Measurements from ENCODE around the gene NCKAP5.
"Not testable (repeated sequence)": the region's sequence is repeated elsewhere in the genome, so short reads cannot be mapped to it uniquely, and the experiment has no call there.

NCKAP5 gene

DNA sequence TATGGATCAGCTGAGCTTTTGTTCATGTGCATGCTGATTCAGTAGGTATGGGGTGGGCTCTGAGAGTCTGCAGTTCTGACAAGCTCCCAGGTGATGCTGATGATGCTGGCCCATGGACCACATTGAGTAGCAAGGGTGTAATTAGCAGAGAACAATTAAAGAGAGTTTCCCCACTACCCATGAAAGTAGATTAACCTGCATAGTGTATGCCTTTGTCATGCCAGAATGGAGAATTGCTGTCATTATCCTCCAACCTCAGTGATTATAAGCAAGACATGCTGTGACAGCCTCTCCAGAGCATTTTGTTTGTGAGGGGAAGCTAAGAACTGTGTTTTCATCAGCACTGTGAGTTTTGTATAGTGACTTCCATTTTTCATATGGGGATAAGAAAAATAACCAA is 838.7 kb downstream of the NCKAP5 start:
- DNase-seq = no peak

DNA sequence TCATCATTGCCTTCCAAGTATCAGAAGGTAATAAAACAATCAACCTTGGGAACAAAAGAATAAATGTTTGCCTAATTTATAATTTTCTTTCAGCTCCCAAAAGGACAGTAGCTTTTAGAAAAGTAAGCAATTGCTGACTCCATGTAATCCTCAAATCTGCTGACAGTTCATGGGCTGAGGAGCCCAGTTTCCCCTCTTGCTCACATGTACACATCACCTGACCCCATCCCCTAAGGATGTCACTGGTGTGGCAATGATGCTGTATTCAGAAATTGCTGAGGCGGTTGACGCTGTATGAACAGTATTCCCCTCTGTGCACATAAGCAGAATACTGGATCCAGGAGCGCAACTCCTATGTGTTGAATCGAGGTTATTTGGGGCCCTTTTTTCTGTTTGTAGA is 842.1 kb downstream of the NCKAP5 start:
- DNase-seq = no peak

DNA sequence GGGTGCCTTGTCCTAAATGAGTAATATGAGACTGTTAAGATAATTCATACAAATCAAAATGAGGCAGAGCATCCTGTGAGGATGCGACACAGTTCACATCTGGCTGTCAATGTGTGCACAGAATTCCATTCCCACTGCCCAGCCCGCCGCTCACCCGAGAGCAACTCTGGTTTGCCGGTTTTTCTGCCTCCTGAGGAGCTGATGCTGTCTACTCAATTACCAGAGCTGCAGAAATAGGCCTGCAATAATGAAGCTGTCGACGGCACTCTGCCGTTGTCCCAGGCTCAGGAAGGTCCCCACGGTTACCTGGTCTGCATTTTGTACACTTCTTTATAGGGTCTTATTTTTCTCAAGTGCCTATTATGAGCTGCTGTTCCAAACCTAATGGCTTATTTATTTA is 842.5 kb downstream of the NCKAP5 start:
- DNase-seq = no peak

DNA sequence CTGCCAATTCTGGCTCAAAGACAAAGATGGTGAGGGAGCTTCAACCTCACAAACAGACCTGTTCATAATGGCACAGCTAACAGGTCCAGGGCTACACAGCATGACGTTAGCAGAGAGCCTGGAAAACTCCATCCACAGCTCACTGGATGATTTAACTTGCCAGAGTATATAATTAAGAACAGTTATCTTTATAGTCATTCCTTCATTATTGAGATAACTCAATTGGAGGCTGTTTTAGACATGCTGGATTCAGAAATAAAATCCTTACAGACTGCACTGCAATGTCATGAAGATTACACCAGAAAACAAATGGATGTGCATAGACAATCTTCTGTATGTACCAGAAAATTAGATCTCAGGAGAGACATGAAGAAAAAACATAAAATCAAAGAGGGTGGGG is 843.1 kb downstream of the NCKAP5 start:
- no peak for DNase-seq

DNA sequence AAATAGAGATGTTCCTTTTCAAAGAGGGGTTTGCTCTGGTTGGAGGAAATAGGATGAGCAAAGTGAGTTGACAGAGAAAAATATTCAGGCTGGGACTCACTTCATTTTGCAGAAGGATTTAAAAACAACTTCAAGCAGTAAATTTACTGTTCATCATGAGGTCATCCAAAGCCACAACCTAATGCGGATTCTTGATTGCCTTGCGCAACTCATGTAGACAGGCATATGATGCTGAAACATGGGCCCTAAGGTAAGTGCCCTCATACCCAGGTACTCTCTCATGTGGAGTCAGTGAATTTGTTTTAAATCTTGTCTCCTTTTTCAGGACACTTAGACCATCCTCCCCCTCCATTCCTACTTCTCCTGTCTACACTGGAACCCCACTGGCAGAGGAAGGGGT is 846.3 kb downstream of the NCKAP5 start:
- no peak for DNase-seq

DNA sequence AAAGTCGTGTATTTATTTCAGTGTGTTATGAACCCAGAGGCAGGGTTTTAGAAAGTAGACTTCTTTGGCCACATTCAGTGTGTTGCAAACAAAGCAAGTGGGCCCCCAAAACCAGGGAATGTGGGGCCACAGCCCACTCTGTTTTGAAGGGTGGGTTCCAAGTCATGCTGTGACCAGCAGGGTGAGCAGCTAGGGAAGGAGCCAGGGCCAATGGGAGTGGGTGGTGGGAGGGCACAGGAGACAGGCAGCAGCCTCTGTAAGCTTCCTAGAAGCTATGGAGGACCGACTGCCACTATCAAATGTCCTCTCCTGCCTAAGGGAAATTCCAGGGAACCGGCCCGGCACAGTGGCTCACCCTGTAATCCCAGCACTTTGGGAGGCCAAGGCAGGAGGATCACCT is 847.9 kb downstream of the NCKAP5 start:
- DNase-seq = no peak

DNA sequence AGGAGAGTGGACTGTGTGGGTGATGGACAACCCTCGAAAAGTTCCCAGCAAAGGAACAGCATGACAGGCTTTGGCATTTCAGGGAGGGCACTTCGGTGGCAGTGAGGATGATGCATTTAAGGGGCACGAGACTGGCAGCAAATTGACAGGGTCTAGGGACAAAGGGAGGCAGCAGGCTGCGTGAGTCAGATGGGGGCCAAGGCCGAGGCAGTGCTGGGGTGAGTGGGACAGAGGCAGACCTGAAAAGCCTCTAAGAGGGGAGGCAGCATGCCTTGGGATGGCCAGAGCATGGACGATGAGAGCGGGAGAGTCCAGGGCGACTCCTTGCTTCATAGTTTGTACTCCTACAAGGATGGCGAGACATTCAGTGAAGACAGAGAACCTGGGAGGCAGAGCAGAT is 848.8 kb downstream of the NCKAP5 start:
- no peak for DNase-seq

DNA sequence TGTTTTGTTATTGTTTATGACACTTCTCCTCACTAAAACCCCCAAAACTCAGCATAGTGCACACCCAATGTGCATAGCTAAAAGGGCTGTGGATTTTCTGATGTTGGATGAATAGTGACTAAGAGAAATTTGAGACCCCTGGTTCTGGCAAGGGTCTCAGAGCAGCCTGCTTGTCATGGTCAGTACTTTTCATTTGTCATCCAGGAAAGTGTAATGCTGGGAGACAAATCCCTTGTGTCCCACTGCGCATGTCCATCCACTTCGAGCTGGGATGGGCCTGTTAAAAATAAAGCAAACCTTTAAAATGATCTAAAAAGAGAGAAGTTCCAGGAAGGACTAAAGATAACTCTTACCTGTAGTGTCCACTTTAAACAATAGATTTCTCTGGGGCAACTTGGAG is 851.3 kb downstream of the NCKAP5 start:
- DNase-seq = no peak

DNA sequence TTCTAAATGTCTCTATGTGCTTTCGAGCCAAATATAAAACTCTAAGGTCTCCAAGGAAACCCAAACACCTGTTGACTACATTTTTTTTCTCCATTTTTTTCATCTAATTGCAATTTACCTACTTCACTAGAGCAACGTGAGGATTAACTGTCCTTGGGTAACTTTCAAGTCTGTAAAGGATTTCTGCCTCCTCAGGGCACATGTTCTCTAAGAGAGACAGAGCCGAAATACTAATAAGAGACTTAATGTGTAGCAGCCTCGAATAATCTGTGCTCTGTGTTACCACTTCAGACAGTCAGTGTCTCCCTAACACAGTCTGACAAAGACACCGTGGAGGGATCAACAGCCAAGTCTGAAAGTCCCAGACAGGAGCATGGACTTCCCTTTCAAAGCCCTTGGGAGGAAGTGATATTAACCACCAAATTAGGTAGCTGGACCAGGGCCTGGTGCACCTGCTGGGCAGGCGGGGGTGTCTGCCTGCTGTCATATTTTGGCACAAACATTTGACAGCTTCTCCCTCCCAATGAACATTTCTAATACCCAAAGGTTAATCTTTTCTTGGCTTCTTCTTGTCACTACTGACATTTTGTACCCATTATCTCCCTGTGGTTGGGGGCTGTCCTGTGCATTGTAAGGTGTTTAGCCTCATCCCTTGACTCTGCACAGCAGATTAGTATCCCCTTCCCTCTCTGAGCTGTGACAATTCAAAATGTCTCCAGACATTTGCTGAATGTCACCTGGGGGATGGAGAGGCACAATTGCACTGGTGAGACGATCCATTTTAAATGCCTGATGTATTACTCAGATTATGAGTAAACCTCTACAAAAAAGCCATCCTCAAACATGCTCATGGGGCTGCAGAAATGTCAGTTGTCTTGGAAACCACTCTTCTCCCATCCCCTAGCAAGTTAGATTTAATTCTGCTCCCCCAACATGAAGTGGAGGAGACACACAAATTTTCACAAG is 852.6 kb downstream of the NCKAP5 start:
- no peak for DNase-seq

DNA sequence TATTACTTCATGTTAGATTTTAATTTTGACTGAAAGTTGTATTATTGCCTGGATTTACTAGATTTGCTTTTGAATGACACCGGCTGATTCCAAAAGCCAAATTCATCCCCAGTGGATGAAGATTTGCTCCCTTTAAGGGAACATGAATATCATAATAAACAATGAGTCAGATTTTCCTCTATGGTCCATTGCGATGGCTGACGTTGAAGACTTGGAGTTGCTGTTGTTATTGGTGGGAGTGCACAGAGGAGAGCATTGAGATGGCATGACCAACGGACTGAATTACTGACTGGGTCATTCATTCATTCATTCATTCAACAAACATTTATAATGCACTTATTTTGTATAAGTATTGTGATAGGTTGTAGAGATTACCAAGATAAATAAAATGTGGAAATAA is 864.9 kb downstream of the NCKAP5 start:
- DNase-seq = no peak

DNA sequence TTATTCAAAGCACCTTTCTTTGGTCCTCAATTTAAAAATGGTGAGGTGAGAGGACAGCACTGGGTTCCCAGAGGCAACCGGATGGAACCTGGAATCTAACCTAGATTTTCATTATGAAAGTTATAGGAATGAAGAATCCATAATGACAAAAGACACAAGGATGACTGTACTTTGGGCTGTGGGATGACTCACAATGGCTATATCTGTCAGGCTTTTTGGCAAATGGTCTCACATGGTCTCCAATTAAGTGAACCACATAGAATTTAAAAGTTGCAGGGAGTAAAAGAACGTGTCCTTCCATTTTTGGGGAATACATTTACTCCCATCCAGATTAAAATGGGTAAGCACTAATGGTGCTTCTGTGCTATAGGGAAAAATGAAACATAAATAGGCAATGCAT is 866.5 kb downstream of the NCKAP5 start:
- no peak for DNase-seq

DNA sequence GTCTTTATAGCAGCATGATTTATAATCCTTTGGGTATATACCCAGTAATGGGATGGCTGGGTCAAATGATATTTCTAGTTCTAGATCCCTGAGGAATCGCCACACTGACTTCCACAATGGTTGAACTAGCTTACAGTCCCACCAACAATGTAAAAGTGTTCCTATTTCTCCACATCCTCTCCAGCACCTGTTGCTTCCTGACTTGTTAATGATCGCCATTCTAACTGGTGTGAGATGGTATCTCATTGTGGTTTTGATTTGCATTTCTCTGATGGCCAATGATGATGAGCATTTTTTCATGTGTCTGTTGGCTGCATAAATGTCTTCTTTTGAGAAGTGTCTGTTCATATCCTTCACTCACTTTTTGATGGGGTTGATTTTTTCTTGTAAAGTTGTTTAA is 868.5 kb downstream of the NCKAP5 start:
- DNase-seq = not testable (repeated sequence)

DNA sequence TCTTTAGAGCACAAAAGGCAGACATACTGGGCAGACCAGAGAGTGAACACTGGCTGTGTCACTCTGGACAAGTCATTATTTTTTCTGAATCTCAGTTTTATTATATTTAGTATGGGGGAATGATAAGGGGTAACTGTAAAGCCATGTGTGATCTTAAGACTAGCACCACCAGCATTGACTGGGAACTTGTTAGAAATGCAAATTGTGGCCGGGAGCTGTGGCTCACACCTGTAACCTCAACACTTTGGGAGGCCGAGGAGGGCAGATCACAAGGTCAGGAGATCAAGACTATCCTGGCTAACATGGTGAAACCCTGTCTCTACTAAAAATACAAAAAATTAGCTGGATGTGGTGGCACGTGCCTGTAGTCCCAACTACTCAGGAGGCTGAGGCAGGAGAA is 869.9 kb downstream of the NCKAP5 start:
- DNase-seq = not testable (repeated sequence)

DNA sequence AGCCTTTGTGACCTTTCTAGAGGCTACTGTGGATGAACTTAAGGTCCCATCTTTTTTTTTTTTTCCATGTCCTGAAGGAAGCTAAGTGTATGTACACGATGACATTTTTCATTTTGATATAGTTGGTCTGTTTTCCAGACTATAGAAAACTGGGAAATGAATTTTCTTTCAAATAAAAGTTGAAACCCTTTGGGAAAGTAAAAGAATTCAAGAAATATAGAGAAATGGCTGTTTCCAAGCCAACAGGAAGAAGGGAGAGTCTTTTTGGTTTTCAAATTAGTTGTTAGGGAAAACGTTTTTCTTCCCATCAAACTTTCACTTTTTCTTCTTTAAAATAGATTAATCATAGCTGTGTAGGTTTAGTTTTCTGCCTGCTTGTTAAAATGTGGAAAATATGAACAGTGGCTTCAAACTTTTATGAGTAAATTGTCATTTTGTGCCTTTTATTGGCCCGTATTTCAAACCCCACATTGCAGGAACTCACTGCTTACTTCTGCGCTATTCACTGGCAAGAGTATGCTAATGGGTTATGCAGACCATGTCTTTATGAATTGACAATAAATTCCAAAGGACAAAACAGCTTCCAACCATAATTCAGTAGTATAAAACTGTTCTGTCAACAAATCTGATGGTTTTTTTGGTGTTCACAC is 870.6 kb downstream of the NCKAP5 start:
- DNase-seq = no peak

DNA sequence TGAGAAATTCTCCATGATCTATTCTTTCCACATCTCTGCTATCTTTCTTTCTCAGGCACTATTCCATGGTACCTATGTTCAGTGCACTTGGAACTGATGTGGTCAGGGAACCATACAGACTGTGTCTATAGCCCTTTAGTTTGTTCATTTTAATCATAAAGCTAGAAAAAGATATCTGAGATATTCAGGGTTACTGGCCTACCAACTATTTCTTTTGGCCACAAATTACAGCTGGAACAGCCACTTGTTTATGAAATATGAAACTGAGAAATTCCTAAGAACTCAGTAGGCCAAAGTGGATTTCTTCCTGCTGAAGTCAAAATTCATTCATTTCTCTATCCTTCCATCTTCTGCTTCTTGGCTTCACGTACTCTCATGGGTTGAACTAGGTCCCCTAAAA is 875.4 kb downstream of the NCKAP5 start:
- DNase-seq = no peak

DNA sequence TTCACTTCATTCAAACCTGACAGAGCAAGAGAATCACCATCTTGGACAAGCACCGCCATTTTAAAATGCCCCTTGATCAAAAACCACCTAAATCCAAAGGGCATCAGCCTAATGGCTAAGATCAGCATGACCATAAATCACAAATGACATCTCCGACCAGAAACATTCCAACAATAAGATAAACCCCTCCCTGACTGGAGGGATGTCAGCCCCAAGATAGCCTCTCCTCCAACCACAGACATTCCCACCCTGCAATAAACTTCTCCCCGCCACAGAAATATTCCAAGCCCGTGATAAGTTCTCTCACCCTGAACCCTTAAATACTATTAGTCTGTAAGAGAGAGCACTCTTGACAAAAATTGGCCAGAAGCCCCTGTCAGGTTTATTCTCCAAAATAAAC is 876.7 kb downstream of the NCKAP5 start:
- DNase-seq = no peak

DNA sequence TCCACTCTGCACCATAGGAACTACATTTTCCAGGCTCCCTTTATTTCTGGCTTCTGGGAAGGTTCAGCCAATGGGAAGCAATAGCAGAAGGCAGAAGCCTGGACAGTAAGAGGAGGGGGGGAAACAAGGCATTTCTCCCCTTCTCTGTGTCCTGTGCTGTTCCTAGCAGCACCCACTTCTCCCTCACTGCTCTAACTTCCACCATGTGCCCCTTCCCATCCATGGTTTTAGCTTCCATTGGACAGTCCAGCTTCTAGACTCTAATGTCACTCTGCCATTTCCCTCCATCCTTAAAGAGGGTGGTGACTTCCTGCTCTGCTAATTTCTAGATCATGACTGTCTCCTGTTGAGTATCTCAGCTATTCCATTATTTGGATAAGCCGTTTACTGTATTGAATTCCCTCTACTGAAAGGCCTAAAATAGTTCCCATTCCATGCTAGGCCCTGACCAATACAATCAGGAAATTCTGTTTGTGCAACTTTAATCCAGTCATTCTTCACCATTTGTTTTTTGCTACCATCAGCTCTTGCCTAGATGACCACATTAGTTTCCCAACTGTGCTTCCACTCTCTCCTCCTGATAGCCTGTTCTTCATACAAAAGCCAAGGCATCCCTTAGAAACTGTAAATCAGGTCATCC is 877.5 kb downstream of the NCKAP5 start:
- no peak for DNase-seq

DNA sequence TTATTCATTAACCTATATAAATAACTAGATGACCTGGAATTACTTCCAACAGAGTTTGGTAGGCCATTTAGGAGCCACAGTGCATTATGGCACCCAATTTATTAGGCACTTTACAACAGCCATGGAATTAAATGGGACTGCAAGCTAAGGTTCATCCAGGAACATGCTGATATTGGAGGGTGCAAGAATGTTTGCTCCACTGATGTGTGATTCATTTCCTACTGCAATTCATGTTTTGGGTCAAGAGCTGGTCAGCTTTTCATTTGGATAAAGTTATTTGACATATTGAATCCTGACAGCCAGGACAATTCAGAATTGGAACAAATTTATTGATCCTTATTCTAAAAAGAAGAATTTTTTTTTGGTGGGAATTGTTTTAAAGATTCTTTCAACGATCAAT is 886.5 kb downstream of the NCKAP5 start:
- DNase-seq = no peak

DNA sequence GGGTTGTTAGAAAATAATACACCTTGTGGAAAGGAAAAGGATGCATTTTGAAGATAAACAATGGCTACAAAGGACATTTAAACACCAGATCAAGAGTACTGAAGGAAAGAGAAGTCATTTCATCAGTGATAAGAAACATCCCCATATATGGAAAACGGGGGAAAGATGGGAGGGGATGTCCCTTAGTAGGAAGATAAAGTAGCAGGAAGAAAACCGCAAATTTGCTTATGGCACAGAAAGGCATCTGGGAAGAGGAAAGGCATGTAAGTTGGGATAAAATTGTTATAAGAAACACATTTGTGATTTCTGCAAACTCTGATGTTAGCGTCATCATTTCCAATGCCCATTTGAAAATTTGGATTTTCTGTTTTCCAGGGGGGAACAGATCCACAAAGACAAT is 887.7 kb downstream of the NCKAP5 start:
- DNase-seq = no peak

DNA sequence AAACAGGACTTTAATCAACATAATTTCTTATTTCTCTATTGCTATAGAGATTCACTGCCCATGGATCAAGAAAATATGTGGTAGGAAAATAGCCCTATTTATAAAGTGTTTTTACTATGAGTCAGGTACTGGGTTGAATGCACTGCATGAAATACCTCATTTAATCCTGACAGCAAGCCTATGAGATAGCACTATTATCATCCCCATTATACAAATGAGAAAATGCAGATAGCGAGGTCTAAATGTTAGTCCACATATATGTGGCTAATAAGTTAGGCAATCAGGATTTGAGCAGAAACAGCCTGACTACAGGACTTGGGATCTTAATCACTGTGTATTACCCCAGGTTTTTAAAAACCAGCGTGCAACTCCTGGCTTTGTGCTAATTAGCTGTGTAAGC is 889.8 kb downstream of the NCKAP5 start:
- no peak for DNase-seq

DNA sequence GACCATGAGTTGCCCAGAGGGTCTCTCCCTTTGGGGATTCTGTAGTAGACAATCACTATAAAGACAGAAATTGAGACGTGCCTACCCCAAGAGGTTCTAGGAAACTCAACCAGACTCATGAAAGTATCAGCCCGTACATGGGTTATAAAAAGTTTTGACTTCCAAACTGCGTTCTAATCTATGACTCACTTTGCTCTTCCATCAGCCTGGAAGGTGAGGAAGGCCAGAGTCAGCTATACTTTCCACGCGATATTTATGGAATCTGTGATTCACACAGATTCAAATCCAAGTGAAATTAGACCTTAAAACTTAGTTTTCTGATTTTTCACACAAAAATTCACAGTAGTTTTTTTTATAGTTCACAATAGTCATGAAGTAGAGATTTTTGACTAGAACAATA is 890.6 kb downstream of the NCKAP5 start:
- no peak for DNase-seq

DNA sequence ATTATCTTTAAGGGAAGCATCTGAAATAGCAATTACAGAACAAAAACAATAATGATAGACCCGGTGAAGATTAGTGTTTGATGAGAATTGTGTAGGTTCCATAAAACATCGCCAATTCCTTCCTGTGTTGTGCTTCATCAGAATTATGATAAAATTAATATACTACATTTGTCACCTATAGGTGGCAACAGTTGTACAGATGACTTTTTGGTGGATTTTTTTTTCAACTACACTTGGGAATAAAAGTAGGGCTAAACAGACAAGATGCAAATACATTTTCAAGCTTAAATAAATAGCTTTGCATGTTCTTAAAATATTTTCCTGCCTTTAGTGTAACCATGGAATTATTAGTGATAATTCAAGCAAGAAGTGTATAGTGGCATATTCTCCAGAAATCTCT is 891.3 kb downstream of the NCKAP5 start:
- no peak for DNase-seq

DNA sequence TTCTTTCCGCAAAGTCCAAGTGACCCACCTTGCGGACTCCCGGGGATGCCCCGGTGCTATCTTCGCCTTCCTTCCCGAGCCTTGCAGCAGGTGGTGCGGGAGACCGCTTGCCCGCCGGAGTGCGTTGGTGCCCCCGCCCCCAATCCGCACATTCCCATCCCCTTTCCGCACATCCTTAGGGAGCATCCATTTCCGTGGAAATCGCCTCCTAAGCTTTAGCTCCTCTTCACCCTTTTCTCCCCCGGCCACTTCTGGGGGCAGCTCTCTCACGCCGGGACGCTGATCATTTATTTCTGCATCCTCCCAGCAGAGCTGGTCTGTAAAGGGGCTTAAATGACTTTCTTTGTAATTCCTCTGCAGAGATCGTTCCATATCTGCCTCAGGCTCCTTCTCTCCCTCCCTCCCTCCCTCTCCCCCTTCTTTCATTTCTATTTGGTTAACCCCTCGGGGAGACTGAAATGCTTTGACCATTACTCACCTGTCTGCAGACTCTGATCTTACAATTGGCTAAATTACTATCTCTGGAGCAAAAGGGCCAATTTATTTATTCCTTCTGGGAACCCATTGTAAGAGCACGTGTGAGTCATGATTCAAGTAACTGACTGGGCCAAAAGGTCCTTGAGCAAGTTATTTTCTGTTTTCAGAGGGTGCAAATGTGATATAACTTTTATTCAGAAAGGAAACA is 897.0 kb downstream of the NCKAP5 start:
- DNase-seq = no peak
